GM23338 (cell line): ENCODE measurements around the gene SEMA4D. TPM values are rescaled to one million over a fixed set of nuclear protein-coding genes. Genes with fewer than 3 reads are reported as not detected.

Source experiments
- CREB1 ChIP-seq: fragments of 250-450 bp; sonication (Bioruptor Pico); IDR thresholded peaks from 2 replicates; pipeline ENCODE4 v1.5.0; 2020; ENCODE audit warnings: low read depth, mild to moderate bottlenecking, moderate library complexity
- EZH2 ChIP-seq: fragments of 200-600 bp; sonication (generic); IDR thresholded peaks from one replicate; pipeline ENCODE4 v1.8.0; 2017; ENCODE audit warnings: antibody characterized with exemption, mild to moderate bottlenecking, low read depth; ENCODE audit not compliant: unreplicated experiment
- NANOG ChIP-seq: IDR thresholded peaks from 2 replicates; pipeline ENCODE4 v1.6.1; 2016; ENCODE audit warnings: antibody characterized with exemption, borderline replicate concordance
- STAT1 ChIP-seq: IDR thresholded peaks from one replicate; pipeline ENCODE4 v1.6.1; 2016; ENCODE audit warnings: antibody characterized with exemption; ENCODE audit not compliant: unreplicated experiment
- ZNF331 ChIP-seq: fragments of 250-450 bp; sonication (Bioruptor Pico); IDR thresholded peaks from 2 replicates; pipeline ENCODE4 v1.5.0; 2020; ENCODE audit warnings: low read depth, mild to moderate bottlenecking, moderate library complexity
- polyA plus RNA-seq: library from polyadenylated mRNA; unstranded; fragments of >200 nt; fragmentation: Nextera tagmentation; extraction: Ambion mirVana; gene quantifications from 2 replicates; pipeline ENCODE4 v1.2.1, GENCODE V29; 2016
- total RNA-seq: library from RNA; depleted of rRNA; stranded (reverse); fragments of >200 nt; shearing (Covaris generic); gene quantifications from 2 replicates; pipeline ENCODE4 v1.2.3, GENCODE V29; 2014
- TF ChIP-seq, protein P1 (sequence below): fragments of 250-450 bp; sonication (Bioruptor Pico); IDR thresholded peaks from 2 replicates; pipeline ENCODE4 v1.5.0; 2020; ENCODE audit warnings: mild to moderate bottlenecking, moderate library complexity
- TF ChIP-seq, protein P2 (sequence below), 2 experiments: fragments of 200-600 bp in 1 of 2; sonication (generic) in 1 of 2; conservative IDR thresholded peaks; 2 replicates each; pipeline versions ENCODE4 v1.5.1 to v1.6.1; 2016 to 2017; ENCODE audit warnings: antibody characterized with exemption in 2 of 2, low read depth in 2 of 2, mild to moderate bottlenecking in 2 of 2, moderate library complexity in 1 of 2

Gene SEMA4D
- total and polyA plus RNA-seq, 2 experiments from 2014 or later = 19.3 to 63.0 TPM

DNA sequence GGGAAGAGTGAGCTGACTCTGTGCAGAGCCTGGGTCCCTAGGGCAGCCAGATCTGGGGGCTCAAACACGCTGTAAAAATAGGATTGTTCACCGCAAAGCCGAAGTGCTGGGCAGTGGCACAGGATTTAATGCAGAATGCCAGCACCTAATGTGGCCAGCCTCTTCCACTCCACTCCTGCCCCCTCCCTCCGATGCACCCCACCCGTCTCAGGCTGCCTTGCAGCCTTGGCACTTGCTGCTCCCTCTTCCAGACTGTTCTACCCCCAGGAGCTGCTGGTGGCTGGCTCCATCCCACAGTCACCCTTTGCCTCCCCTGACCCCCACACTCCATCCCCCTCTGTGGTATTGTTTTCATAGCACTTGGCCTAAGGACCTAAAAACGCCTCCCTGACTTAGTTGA lies 86.2 kb downstream of the SEMA4D start (continued):
- TF ChIP-seq, protein P1, sequence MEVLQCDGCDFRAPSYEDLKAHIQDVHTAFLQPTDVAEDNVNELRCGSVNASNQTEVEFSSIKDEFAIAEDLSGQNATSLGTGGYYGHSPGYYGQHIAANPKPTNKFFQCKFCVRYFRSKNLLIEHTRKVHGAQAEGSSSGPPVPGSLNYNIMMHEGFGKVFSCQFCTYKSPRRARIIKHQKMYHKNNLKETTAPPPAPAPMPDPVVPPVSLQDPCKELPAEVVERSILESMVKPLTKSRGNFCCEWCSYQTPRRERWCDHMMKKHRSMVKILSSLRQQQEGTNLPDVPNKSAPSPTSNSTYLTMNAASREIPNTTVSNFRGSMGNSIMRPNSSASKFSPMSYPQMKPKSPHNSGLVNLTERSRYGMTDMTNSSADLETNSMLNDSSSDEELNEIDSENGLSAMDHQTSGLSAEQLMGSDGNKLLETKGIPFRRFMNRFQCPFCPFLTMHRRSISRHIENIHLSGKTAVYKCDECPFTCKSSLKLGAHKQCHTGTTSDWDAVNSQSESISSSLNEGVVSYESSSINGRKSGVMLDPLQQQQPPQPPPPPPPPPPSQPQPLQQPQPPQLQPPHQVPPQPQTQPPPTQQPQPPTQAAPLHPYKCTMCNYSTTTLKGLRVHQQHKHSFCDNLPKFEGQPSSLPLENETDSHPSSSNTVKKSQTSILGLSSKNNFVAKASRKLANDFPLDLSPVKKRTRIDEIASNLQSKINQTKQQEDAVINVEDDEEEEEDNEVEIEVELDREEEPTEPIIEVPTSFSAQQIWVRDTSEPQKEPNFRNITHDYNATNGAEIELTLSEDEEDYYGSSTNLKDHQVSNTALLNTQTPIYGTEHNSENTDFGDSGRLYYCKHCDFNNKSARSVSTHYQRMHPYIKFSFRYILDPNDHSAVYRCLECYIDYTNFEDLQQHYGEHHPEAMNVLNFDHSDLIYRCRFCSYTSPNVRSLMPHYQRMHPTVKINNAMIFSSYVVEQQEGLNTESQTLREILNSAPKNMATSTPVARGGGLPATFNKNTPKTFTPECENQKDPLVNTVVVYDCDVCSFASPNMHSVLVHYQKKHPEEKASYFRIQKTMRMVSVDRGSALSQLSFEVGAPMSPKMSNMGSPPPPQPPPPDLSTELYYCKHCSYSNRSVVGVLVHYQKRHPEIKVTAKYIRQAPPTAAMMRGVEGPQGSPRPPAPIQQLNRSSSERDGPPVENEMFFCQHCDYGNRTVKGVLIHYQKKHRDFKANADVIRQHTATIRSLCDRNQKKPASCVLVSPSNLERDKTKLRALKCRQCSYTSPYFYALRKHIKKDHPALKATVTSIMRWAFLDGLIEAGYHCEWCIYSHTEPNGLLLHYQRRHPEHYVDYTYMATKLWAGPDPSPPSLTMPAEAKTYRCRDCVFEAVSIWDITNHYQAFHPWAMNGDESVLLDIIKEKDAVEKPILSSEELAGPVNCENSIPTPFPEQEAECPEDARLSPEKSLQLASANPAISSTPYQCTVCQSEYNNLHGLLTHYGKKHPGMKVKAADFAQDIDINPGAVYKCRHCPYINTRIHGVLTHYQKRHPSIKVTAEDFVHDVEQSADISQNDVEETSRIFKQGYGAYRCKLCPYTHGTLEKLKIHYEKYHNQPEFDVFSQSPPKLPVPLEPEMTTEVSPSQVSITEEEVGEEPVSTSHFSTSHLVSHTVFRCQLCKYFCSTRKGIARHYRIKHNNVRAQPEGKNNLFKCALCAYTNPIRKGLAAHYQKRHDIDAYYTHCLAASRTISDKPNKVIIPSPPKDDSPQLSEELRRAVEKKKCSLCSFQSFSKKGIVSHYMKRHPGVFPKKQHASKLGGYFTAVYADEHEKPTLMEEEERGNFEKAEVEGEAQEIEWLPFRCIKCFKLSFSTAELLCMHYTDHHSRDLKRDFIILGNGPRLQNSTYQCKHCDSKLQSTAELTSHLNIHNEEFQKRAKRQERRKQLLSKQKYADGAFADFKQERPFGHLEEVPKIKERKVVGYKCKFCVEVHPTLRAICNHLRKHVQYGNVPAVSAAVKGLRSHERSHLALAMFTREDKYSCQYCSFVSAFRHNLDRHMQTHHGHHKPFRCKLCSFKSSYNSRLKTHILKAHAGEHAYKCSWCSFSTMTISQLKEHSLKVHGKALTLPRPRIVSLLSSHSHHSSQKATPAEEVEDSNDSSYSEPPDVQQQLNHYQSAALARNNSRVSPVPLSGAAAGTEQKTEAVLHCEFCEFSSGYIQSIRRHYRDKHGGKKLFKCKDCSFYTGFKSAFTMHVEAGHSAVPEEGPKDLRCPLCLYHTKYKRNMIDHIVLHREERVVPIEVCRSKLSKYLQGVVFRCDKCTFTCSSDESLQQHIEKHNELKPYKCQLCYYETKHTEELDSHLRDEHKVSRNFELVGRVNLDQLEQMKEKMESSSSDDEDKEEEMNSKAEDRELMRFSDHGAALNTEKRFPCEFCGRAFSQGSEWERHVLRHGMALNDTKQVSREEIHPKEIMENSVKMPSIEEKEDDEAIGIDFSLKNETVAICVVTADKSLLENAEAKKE (CRISPR knock-in tag) = no peak
- no peak for TF ChIP-seq NANOG
- TF ChIP-seq EZH2 = no peak
- TF ChIP-seq, protein P2, sequence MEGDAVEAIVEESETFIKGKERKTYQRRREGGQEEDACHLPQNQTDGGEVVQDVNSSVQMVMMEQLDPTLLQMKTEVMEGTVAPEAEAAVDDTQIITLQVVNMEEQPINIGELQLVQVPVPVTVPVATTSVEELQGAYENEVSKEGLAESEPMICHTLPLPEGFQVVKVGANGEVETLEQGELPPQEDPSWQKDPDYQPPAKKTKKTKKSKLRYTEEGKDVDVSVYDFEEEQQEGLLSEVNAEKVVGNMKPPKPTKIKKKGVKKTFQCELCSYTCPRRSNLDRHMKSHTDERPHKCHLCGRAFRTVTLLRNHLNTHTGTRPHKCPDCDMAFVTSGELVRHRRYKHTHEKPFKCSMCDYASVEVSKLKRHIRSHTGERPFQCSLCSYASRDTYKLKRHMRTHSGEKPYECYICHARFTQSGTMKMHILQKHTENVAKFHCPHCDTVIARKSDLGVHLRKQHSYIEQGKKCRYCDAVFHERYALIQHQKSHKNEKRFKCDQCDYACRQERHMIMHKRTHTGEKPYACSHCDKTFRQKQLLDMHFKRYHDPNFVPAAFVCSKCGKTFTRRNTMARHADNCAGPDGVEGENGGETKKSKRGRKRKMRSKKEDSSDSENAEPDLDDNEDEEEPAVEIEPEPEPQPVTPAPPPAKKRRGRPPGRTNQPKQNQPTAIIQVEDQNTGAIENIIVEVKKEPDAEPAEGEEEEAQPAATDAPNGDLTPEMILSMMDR (conservative IDR thresholded peaks at IDR 0.05; ENCODE audit: low read depth in 2 of 2) = no peak
- TF ChIP-seq ZNF331 (CRISPR knock-in tag) = no peak
- no peak for TF ChIP-seq STAT1
- no peak for TF ChIP-seq CREB1 (CRISPR knock-in tag)
